ENCODE measurements around the gene DAB2IP. TPM values are rescaled to one million over a fixed set of nuclear protein-coding genes. Genes with fewer than 3 reads are reported as not detected.
A peak's percentile ranks its signal among the peaks of the same experiment; 100 is the strongest.

DAB2IP gene
- total and polyA plus RNA-seq, 4 donors: 2.3 to 13.1 (median 5.4) TPM

GRCh38 chr9:121807069-121807822 is 155.8 kb downstream of the DAB2IP start:
- DNase-seq (ENCODE audit: low spot score): peak; percentile 13
- Histone ChIP-seq H3K9ac (ENCODE audit: low read depth in 1 of 2, low read length in 2 of 2) (no peak overlapping the region), H3K4me3 (ENCODE audit: low read depth in 1 of 3, low read length in 3 of 3) (no peak overlapping the region), H3K27ac (ENCODE audit: low read depth in 1 of 2, low read length in 2 of 2) (no peak overlapping the region), H3K9me3 (ENCODE audit: control insufficient read depth in 4 of 4, low read length in 3 of 4) (peaks cover 0 to 2% (median under 1%) of the 10 kb centered on the region in 4 donors), H3K36me3 (ENCODE audit: control insufficient read depth in 4 of 4, insufficient read depth in 3 of 4, low read depth in 1 of 4, low read length in 3 of 4) (no peaks in the 10 kb centered on the region), H3K27me3 (ENCODE audit: control insufficient read depth in 4 of 4, insufficient read depth in 4 of 4, low read length in 3 of 4) (no peaks in the 10 kb centered on the region), H3K4me1 (ENCODE audit: control insufficient read depth in 4 of 4, insufficient read depth in 4 of 4, low read length in 3 of 4) (peaks cover 4 to 14% (median 9%) of the 10 kb centered on the region in 4 donors)
- WGBS: 78% methylated on average over 12 of the region's 12 CpGs
- TF ChIP-seq YY1 (IDR thresholded peaks at IDR 0.05) (no peak), HNF4A (conservative IDR thresholded peaks at IDR 0.05) (no peak)

- WGBS: 84% methylated on average over 16 of the region's 16 CpGs
- no peak for TF ChIP-seq CTCF (IDR thresholded peaks at IDR 0.05; ENCODE audit: low read depth, low read length, missing input control)
- TF ChIP-seq MAX (IDR thresholded peaks at IDR 0.05): no peak
- TF ChIP-seq TAF1 (conservative IDR thresholded peaks at IDR 0.05): no peak
- TF ChIP-seq JUND (IDR thresholded peaks at IDR 0.05): no peak
- no peak for TF ChIP-seq GABPA (IDR thresholded peaks at IDR 0.05 in 1 of 2, conservative IDR thresholded peaks at IDR 0.05 in 1 of 2)
- no peak for TF ChIP-seq REST (IDR thresholded peaks at IDR 0.05)
- TF ChIP-seq HNF4G (IDR thresholded peaks at IDR 0.05): no peak
- no peak for TF ChIP-seq ZBTB33 (IDR thresholded peaks at IDR 0.05)
- TF ChIP-seq RAD21 (IDR thresholded peaks at IDR 0.05): peak in 1 of 2 donors; percentile 23
- H3K4me1 ChIP-seq (ENCODE audit: control insufficient read depth in 4 of 4, insufficient read depth in 4 of 4, low read length in 3 of 4): peaks cover 5 to 14% (median 9%) of the 10 kb centered on the region in 4 donors
- no peaks in the 10 kb centered on the region for H3K36me3 ChIP-seq (ENCODE audit: control insufficient read depth in 4 of 4, insufficient read depth in 3 of 4, low read depth in 1 of 4, low read length in 3 of 4)
- H3K27me3 ChIP-seq (ENCODE audit: control insufficient read depth in 4 of 4, insufficient read depth in 4 of 4, low read length in 3 of 4): no peaks in the 10 kb centered on the region
- no peak for DNase-seq (ENCODE audit: low spot score)
- H3K9ac ChIP-seq (ENCODE audit: low read depth in 1 of 2, low read length in 2 of 2): no peak overlapping the region
- no peak overlapping the region for H3K27ac ChIP-seq (ENCODE audit: low read depth in 1 of 2, low read length in 2 of 2)
- no peak overlapping the region for H3K4me3 ChIP-seq (ENCODE audit: low read depth in 1 of 3, low read length in 3 of 3)
- H3K9me3 ChIP-seq (ENCODE audit: control insufficient read depth in 4 of 4, low read length in 3 of 4): peaks cover 0 to 2% (median under 1%) of the 10 kb centered on the region in 4 donors
These were observed 156.4 kb downstream of the DAB2IP start for GRCh38 chr9:121807823-121808278.

Data from liver (tissue), 9 donors.